Kidney (tissue), 14 donors: ENCODE measurements around the gene LTBP1. TPM values are rescaled to one million over a fixed set of nuclear protein-coding genes. Genes with fewer than 3 reads are reported as not detected.

Source experiments
- DNase-seq, 5 donors: peaks; one replicate each; pipeline ENCODE4 v3.0.0-alpha.2; 2013 to 2020
- FAIRE-seq: peaks from 2 replicates; lab custom pipeline; 2012; peaks lifted over from hg19 to GRCh38; lab: Jason Lieb, UNC
- H3K27ac ChIP-seq, 2 donors: one replicate each; pipeline ENCODE4 v1.7.0; 2013; ENCODE audit warnings: low read depth in 2 of 2, low read length in 2 of 2, inconsistent platforms in 1 of 2
- H3K27me3 ChIP-seq: one replicate; pipeline ENCODE4 v1.7.1; 2013; ENCODE audit warnings: low read length, inconsistent platforms; ENCODE audit not compliant: control insufficient read depth, insufficient read depth
- H3K36me3 ChIP-seq, 3 donors: one replicate each; pipeline versions ENCODE4 v1.7.0 to v1.7.1; 2013; ENCODE audit warnings: low read length in 3 of 3, control low read depth in 1 of 3, inconsistent platforms in 1 of 3; ENCODE audit not compliant: insufficient read depth in 3 of 3, control insufficient read depth in 2 of 3
- H3K4me1 ChIP-seq, 3 donors: one replicate each; pipeline versions ENCODE4 v1.7.0 to v1.7.1; 2013; ENCODE audit warnings: low read length in 3 of 3, inconsistent platforms in 1 of 3, low read depth in 1 of 3; ENCODE audit not compliant: control insufficient read depth in 2 of 3, insufficient read depth in 2 of 3
- H3K4me3 ChIP-seq, 3 donors: one replicate each; pipeline versions ENCODE4 v1.7.0 to v1.8.1; 2013; ENCODE audit warnings: low read length in 3 of 3, control low read depth in 1 of 3, inconsistent platforms in 1 of 3
- H3K9ac ChIP-seq, 3 donors: one replicate each; pipeline versions ENCODE4 v1.7.0 to v1.7.1; 2013; ENCODE audit warnings: low read length in 3 of 3, control low read depth in 1 of 3, inconsistent platforms in 1 of 3
- H3K9me3 ChIP-seq, 3 donors: one replicate each; pipeline versions ENCODE4 v1.7.0 to v1.7.1; 2013; ENCODE audit warnings: low read length in 3 of 3, control low read depth in 1 of 3, inconsistent platforms in 1 of 3; ENCODE audit not compliant: control insufficient read depth in 2 of 3, insufficient read depth in 1 of 3
- intact Hi-C: fragments of 100-400 bp; cut with DNase I; formaldehyde crosslinking; loops from one replicate; pipeline ENCODE4 v1.11.1; 2022
- polyA plus RNA-seq: library from polyadenylated mRNA; stranded (reverse); fragments of 350-450 nt; fragmentation: Illumina TruSeq; extraction: RNeasy Lipid Tissue Mini Kit (QIAGEN cat#74804); gene quantifications from one replicate; pipeline ENCODE4 v1.2.3, GENCODE V29; 2014; ENCODE audit warnings: low read depth, low replicate concordance; ENCODE audit not compliant: insufficient read depth
- total RNA-seq: library from RNA; stranded (reverse); fragmentation: NEBNext Ultra II Directional; extraction: Animal tissue kit (Norgen Biotek cat#: 25700); gene quantifications from one replicate; pipeline ENCODE4 v1.2.1, GENCODE V29; 2021
- TF ChIP-seq, protein P1 (sequence below): IDR thresholded peaks from 3 replicates; pipeline ENCODE4 v1.5.1; 2012; ENCODE audit warnings: mild to moderate bottlenecking, moderate library complexity, borderline replicate concordance; ENCODE audit not compliant: insufficient read depth; ENCODE audit errors: extremely low read depth
- donor health status: control.
- donor health status: control.
- donor health status: control.
- donor health status: control.
- donor health status: control.
- donor health status: DM: yes; HTN: yes; CAD: no.
- donor health status: Normal renal cell carcinoma (clear cell type).

LTBP1 gene
- total and polyA plus RNA-seq, 2 donors from 2014 or later, result 9.3 to 39.8 TPM

DNA sequence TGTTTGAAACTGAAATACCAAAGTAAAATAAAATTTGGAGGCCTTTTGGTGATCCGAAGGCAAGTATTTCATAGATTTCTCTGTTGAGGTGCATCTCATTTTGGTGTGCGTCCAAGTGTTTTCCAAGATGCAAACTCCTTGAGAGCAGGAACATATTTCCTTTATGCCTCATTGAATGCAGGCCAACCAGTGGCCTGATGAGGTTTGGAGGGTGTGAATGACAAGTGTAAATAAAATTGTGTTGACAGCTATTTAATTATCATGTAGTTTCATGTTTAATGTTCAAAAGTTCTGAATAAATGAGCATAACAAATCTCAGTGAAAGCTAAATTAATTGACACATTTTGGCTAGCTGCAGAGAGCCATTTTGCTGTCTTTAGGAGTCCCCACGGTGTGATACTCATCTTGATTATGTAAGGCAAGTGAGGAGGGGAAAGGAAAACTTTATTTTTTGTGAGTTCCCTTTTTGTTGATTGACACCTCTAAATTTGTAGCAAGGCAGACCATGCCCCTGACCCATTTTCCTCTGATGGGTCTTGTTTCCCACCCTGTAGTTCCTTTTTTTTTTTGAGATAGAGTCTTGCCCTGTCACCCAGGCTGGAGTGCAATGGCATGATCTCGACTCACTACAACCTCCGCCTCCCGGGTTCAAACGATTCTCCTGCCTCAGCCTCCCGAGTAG, 6.3 kb upstream of the LTBP1 start:
- DNase-seq (no peak), FAIRE-seq (no peak)
- H3K36me3 ChIP-seq, result no peaks in the 10 kb centered on the region
- H3K27me3 ChIP-seq, result no peaks in the 10 kb centered on the region
- TF ChIP-seq, protein P1, sequence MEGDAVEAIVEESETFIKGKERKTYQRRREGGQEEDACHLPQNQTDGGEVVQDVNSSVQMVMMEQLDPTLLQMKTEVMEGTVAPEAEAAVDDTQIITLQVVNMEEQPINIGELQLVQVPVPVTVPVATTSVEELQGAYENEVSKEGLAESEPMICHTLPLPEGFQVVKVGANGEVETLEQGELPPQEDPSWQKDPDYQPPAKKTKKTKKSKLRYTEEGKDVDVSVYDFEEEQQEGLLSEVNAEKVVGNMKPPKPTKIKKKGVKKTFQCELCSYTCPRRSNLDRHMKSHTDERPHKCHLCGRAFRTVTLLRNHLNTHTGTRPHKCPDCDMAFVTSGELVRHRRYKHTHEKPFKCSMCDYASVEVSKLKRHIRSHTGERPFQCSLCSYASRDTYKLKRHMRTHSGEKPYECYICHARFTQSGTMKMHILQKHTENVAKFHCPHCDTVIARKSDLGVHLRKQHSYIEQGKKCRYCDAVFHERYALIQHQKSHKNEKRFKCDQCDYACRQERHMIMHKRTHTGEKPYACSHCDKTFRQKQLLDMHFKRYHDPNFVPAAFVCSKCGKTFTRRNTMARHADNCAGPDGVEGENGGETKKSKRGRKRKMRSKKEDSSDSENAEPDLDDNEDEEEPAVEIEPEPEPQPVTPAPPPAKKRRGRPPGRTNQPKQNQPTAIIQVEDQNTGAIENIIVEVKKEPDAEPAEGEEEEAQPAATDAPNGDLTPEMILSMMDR, result no peak
- no peak overlapping the region for H3K4me3 ChIP-seq
- no peak overlapping the region for H3K27ac ChIP-seq
- no peak overlapping the region for H3K9ac ChIP-seq
- H3K9me3 ChIP-seq, result no peaks in the 10 kb centered on the region
- H3K4me1 ChIP-seq, result peaks cover 0 to 3% (median 0%) of the 10 kb centered on the region in 3 donors
- intact Hi-C loops, result no loop called here

DNA sequence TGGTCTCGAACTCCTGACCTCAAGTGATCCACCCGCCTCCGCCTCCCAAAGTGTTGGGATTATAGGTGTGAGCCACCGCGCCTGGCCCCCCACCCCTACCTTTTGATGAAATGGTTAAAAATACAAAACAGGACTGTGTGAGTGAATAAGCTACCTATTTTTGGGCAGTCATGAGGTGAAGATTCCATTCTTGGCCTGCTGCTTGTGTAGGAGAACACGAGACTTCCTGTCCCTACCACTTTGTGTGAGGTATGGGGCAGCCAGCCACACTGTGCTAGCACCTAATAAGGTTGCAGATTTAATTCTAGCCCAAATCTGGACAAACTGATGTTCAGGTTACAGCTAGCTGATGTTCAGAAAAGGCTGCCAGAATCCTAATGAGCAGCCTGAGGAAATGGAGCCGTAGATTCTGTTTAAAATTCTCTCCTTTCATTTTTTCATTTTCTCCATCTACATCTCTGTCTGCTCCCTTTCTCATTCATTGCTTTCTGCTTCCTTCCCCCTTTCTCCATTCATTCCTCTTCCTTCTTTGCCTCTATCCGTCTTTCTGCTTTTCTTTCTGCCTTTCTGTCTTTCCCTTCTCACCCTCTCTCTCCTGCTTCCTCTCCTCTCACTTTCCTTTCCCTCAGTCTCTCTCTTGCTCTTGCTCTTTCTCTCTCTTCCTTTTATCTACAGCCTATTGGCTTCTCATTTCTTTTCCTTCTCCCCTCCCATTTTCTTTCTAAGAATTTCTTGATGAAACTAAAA, 4.6 kb upstream of the LTBP1 start:
- H3K4me3 ChIP-seq, result no peak overlapping the region
- H3K4me1 ChIP-seq, result peaks cover 0 to 3% (median 0%) of the 10 kb centered on the region in 3 donors
- no peaks in the 10 kb centered on the region for H3K36me3 ChIP-seq
- TF ChIP-seq, protein P1, result no peak
- FAIRE-seq (no peak), DNase-seq (no peak)
- H3K27ac ChIP-seq, result no peak overlapping the region
- intact Hi-C loops, result no loop called here
- no peak overlapping the region for H3K9ac ChIP-seq
- H3K9me3 ChIP-seq, result no peaks in the 10 kb centered on the region
- H3K27me3 ChIP-seq, result no peaks in the 10 kb centered on the region

DNA sequence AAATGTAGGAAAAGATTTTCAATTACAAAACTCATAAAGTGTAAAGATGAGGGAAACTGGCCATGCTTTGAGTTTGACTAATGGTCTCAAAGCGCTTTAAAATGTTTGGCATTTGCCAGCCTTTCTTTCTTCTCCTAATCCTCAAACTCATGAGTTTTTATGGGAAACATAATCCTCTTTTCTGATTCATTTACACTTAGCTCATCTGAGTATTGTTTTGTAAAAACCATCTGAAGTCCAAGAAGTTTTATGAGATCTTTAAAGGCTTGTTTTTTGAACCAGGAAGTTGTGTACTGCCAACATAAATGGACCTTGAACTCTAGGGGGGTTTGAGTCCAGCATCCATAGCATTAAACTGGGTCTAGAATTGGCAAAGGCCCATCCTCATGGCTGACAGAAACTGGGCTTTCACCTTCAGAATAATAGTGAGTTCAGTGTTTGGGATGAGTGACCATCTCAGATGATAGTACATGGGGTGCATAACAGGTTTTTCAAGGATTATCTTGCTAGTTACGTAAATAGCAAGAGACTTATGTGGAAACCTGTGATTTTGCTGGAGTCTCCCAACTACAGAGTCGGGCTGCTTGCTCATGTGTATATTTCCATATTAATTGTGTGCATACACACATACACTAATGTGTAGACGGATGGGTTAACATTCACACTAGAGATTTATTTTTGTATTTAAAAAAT, 3.8 kb upstream of the LTBP1 start:
- DNase-seq, result peak in 1 of 5 donors; percentile 27
- H3K4me3 ChIP-seq, result no peak overlapping the region
- peaks cover 0 to 3% (median 0%) of the 10 kb centered on the region in 3 donors for H3K4me1 ChIP-seq
- no peak overlapping the region for H3K9ac ChIP-seq
- no peaks in the 10 kb centered on the region for H3K9me3 ChIP-seq
- TF ChIP-seq, protein P1, result no peak
- no peak overlapping the region for H3K27ac ChIP-seq
- no peak for FAIRE-seq
- intact Hi-C loops, result no loop called here
- no peaks in the 10 kb centered on the region for H3K27me3 ChIP-seq
- no peaks in the 10 kb centered on the region for H3K36me3 ChIP-seq
